Stimulated activated CD4-positive, alpha-beta T cell treated with anti-CD3 and anti-CD28 coated beads, Interleukin-12 subunit alpha, Interleukin-12 subunit beta, amount 100 ng/mL, for 48 hours (primary cell): ENCODE measurements around the gene JUP.

Experiments used
- DNase-seq, 3 donors: peaks; one replicate each; pipeline ENCODE4 v3.0.0-alpha.2; 2020; ENCODE audit warnings: low read depth in 2 of 3, low spot score in 1 of 3

Gene JUP

GRCh38 chr17:41724476-41725050 lies 61.9 kb downstream of the JUP start:
- no peak for DNase-seq

- no peak for DNase-seq
Measured at GRCh38 chr17:41723801-41724475, 62.6 kb downstream of the JUP start.

- no peak for DNase-seq
Measured at GRCh38 chr17:41722231-41722630, 64.3 kb downstream of the JUP start.

GRCh38 chr17:41718287-41718645 lies 68.2 kb downstream of the JUP start:
- no peak for DNase-seq

- no peak for DNase-seq
Measured at GRCh38 chr17:41717408-41718286, 68.9 kb downstream of the JUP start.

GRCh38 chr17:41711669-41712400 lies 74.7 kb downstream of the JUP start, which contains the start of gene GAST:
Gene GAST (plus strand): TSS chr17:41712331. CDS start chr17:41715437, 3,106 bp downstream.
- no peak for DNase-seq

- no peak for DNase-seq
Measured at GRCh38 chr17:41710472-41711090, 75.9 kb downstream of the JUP start.

- DNase-seq = no peak
Measured at GRCh38 chr17:41707803-41708669, 78.5 kb downstream of the JUP start.

- DNase-seq = no peak
Measured at GRCh38 chr17:41705271-41705991, 81.1 kb downstream of the JUP start.
